ENCODE data around the gene CEP95.
"Not testable (repeated sequence)": the region's sequence is repeated elsewhere in the genome, so short reads cannot be mapped to it uniquely, and the experiment has no call there.

CEP95 gene, protein sequence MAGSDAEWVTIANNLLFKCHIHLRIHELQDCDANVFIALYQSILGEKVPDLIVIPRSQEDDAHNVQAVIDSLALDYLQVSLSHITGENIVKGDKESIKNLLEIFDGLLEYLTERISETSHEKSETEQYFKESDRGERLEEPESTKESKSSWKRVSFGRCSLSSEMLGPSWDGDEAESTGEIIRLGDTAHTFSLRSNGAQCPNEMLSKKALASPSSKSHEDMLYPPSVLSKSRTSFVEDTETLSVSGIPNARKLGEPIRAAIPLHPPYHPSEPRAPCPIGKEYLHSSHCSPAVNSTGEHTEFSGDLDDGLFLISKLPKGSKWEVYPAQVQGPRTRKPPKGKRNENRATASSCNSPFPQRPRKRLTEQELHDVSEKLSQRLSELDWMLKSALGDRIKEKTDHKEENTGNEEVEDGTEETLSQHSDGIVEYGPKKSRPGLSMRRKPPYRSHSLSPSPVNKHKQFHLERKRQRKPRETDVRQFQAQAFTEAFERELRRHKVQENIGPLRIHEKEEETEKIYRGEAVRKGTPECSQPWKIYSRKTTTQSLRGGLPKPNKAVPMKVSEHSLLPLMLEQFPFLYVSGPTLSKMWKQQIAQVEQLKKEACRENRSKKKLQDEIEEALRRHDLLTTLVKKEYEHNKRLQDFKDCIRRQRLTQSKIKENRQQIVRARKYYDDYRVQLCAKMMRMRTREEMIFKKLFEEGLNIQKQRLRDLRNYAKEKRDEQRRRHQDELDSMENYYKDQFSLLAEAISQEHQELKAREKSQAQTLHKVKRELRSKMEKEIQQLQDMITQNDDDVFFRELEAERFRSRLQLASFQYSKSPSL

DNA sequence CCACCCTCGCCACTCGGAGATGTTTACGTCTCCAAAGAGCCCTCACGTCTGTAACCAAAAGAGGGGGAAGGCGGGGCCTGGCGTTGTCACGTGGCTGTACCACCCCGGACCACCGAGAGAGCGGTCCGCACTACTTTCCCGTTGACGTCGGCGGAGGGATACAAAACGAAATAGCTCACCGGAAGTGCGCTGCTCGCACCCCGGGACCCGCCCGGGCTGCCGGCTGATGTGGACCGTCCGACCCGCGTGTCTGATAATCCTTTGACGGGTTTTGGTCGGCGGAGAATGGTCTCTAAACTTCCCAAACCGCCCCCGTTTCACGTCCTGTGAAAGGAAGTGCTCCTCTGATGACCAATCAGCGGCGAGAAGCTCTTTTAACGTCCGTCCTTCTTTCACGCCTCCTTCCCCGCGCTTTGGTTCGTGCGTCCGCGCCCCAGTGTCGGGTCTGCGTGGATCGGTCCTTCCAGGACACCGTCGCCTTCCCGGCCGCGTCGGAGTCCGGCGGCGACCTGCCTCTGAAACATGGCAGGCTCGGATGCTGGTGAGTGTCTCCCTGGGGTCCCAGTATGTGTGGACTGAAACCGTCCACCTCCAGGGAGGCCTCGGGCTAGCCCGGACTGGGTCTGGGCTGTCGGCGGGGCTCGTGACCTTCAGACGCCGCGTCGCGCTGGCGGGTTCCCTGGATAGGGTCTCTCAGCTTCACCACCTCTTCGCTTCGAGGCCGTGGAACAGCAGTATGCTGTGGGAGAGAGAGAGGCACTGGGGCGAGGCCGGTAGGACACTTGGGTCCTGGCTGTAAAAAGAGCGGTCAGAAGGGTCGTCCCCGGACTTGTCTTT lies at the start of gene CEP95:
Gene CEP95, plus strand, starts transcription at position 402 of the 837 bp plus-strand sequence. Its CDS starts 121 bp downstream, at position 523.
- DNase-seq (ENCODE audit: low read depth in 2 of 2, low spot score in 1 of 2): peak; percentile 94 to 95

DNA sequence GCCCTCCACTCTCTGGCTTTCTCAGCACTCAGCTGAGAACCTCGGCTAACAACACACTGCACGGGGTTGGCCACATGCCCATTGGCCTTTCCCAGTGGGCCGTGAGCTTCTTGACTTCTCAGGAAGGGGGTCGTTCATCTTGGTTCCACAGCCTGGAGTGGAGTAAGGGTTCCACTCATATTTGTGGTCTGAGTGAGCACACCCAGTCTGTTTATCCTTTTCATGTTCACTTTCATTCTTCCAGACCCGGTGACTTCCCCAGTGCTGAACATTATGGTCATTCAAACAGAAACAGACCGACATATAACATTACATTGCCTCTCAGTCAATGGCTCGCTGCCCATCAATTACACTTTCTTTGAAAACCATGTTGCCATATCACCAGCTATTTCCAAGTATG lies 49.6 kb upstream of the CEP95 start:
- no peak for DNase-seq (ENCODE audit: low read depth in 2 of 2, low spot score in 1 of 2)

DNA sequence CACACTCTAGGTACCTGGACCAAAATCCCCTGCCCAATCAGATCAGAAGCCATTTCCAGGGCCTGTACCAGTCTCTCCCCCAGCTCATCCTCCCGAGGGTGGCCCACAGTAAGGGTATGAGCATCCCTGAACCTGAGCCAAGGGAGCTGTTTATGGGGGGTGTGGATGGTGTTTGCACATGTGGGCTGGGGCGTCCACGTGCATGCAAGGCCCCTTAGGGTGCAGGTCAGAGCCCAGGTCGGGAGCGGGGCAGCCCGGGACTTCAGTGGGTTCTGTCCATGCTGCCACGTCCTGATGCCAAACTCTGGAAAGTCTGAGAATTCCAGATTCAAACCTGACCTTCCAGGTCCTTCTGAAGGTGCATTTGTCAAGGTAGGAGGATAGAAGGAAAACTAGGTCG lies 48.0 kb upstream of the CEP95 start:
- no peak for DNase-seq (ENCODE audit: low read depth in 2 of 2, low spot score in 1 of 2)

DNA sequence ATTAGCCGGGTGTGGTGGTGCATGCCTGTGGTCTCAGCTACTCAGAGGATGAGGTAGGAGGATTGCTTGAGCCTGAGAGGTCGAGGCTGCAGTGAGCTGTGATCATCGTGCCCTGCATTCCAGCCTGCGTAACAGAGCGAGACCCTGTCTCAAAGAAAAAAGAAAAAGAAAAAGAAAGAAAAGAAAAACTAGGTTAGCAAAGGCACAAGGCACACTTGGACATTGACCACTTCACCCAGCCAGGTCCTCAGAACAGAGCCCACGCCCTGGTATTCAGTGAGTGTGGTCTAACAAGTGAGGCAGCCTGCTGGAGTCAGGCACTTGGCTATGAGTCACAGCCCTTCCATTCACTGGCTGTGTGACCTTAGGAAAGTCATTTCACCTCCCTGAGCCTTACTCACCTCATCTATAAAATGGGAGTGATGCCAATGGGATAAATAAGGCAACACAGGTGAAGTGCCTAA lies 47.5 kb upstream of the CEP95 start:
- DNase-seq (ENCODE audit: low read depth in 2 of 2, low spot score in 1 of 2): no peak

DNA sequence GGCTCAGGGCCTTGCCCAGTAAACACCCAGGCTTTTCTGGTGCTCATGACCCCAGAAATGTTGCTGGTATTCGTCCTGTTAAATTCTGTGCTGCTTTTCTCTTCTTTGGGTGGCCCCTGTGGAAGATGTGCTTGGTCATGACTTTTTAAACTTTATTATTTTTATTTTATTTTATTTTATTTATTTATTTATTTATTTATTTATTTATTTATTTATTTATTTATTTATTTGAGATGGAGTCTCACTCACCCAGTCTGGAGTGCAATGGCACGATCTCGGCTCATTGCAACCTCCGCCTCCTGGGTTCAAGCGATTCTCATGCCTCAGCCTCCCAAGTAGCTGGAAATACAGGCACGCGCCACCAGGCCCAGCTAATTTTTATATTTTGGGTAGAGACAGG lies 47.0 kb upstream of the CEP95 start:
- DNase-seq (ENCODE audit: low read depth in 2 of 2, low spot score in 1 of 2): not testable (repeated sequence)

DNA sequence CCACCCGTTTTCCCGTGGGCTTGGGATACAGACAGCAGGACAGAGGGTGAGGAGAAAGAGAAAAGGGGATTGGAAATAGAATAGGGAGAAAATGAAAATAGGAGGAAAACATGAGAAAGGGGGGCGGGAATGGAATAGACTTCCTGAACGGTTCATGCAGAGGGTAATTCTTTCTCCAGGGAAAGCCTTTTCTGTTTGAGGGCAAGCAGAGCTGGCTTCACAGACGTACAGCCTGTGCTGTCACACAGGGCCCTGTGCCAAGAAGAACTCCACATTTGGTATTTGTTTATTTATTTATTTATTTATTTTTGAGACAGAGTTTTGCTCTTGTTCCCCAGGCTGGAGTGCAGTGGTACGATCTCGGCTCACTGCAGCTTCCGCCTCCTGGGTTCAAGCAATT lies 45.8 kb upstream of the CEP95 start:
- DNase-seq (ENCODE audit: low read depth in 2 of 2, low spot score in 1 of 2): no peak

DNA sequence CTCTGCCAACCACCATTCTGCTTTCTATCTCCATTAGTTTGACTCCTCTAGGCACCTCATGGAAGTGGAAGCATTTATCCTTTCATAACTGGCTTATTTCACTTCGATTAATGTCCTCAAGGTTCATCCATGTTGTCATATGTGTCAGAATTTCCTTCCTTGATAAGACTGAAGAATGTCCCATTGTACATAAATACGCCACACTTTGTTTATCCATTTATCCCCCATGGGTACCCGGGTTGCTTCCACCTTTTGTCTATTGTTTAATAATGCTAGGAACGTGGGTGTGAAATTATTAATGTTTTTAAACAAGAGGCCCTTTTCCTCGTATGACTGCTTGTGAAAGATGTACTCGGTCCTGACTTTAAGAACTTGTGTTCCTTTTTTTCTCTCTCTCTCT lies 45.0 kb upstream of the CEP95 start:
- DNase-seq (ENCODE audit: low read depth in 2 of 2, low spot score in 1 of 2): no peak

DNA sequence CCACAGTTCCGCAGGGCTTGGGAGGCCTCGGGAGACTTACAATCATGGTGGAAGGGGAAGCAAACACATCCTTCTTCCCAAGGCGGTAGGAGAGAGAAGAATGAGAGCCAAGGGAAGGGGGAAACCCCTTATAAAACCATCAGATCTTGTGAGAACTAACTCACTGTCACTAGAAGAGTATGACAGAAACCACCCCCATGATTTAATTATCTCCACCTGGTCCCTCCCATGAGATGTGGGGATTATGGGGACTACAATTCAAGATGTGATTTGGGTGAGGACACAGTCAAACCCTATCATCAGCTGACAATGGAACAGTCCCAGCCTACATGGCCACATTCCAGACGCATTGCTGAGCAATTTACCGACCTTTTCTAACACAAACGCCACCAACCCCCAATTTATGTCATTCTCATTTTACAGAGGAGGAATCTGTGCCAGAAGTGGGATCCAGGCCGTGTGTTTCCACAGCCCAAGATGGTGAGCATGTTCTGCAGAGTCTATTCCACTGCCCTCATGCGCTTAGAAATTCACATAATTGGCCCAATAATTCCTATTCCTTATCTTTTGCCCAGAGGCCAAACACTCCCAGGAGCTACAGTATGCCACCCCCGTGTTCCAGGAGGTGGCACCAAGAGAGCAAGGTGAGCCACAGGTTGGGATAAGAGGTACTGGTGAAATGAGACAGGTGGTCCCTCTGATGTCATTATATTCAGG lies 40.6 kb upstream of the CEP95 start:
- DNase-seq (ENCODE audit: low read depth in 2 of 2, low spot score in 1 of 2): no peak

DNA sequence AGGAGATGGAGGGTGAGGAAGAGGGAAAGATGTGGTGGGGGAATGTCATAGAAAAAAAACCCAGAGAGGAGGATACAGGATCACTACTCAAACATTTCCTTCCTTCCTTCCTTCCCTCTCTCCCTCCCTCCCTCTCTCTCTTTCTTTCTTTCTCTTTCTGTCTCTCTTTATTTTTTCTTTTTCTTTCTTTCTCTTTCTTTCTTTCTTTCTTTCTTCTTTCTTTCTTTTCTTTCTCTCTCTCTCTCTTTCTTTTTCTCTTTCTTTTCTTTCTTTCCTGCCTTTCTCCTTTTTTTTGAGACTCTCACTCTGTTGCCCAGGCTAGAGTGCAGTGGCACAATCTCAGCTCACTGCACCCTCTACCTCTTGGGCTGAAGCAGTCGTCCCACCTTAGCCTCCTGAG lies 39.9 kb upstream of the CEP95 start:
- not testable (repeated sequence) for DNase-seq (ENCODE audit: low read depth in 2 of 2, low spot score in 1 of 2)

DNA sequence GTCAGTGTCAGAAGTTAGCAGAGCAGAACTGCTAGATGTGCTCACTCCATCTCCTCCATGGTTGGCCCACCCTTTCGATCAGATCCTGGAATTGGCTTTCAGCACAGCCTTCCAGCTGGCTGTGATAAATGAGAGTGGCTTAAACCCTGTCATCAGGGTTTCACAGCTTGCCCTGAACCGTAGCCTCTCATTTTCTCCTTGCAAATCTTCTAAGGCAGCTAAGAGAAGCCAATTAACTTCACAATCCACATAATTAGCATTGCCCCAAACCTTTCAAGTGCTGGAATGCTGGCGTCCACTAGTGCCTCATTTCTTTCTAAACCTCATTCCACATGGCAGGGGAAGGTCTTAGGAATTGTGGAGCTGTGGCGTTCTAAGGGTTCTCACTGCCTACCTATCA lies 36.2 kb upstream of the CEP95 start:
- no peak for DNase-seq (ENCODE audit: low read depth in 2 of 2, low spot score in 1 of 2)

DNA sequence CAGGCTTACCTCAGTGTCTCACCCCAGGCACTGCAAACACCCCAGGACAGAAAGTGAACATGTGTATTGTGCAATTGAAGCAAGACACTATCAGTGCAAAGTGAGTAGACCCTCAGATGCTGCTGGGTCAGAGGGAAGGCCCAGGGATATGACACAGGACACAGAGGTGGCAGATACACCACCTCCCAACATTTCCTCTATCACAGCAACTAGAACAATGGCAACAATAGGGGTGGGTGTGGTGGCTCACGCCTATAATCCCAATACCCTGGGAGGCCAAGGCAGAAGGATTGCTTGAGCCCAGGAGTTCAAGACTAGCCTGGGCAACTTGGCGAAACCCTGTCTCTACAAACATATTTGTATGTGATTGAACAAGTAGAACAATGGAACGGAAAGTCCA lies 35.3 kb upstream of the CEP95 start:
- DNase-seq (ENCODE audit: low read depth in 2 of 2, low spot score in 1 of 2): no peak

DNA sequence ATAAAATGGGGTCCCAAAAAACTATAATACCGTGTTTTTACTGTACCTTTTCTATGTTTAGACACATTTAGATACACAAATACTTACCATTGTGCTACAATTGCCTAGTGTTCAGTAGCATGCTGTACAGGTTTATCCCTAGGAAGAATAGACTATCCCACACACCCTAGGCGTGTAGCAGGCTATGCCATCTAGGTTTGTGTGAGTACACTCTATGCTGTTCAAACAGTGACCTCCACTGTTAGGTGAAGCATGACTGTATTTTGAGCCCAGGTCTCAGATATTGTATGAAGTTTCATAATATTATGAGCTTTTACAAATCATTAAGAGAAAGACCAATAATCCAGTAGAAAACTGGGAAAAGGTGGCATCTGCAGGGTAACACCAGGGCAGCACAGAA lies 34.2 kb upstream of the CEP95 start:
- no peak for DNase-seq (ENCODE audit: low read depth in 2 of 2, low spot score in 1 of 2)

DNA sequence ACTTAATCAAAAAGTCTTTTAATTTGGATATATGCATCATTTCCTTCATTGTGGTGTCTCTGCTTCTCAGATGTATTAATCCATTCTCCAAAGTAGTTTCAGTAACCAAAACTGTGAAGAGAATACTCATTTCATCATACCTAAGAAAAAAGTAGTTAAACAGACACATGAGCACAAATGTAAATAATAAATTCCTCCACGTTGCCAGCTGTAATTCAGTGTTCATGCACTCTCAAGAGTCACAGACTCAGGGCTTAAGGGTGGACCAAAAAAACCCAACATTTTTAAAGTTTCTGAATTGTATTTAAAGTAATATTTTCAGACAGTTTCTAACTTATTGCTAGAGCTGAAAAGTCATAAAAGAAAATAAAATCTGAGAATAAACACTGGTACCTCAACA lies 28.9 kb upstream of the CEP95 start:
- DNase-seq (ENCODE audit: low read depth in 2 of 2, low spot score in 1 of 2): no peak

DNA sequence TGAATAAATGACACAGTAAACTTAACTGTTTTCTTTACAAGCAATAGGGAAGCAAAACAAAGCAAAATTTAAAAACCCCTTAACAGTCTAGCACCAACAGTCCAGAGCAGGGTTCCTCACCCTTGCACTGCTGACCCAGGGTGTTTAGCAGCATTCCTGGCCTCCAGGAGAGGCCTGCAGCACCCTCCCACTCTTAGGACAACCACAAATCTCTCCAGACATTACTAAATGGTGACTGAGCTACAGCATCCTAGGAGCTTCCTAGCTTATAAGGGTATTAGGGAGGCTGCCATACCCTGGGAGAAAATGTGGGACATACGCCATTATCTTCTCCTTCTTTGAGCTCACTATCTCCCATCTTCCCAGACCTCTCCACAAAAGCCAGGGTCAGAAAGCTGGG lies 25.8 kb upstream of the CEP95 start:
- no peak for DNase-seq (ENCODE audit: low read depth in 2 of 2, low spot score in 1 of 2)

DNA sequence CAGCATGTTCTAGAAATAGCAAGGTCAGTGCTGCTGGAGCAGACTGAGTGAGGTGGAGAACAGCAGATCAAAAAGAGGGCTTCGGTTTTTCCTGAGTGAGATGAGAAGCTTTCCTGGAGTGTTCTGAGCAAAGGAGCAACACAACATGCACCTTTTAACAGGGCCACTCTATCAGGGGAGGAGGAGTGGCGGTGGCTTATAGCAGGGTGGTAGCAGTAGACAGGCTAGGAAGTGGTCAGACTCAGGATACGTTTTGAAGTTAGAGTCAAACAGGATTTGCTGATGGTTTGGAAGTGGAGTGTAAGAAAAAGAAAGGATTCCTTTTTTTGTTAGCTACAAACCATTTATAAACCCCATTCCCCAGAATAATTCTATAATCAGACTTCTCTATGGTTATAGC lies 22.4 kb upstream of the CEP95 start:
- no peak for DNase-seq (ENCODE audit: low read depth in 2 of 2, low spot score in 1 of 2)

DNA sequence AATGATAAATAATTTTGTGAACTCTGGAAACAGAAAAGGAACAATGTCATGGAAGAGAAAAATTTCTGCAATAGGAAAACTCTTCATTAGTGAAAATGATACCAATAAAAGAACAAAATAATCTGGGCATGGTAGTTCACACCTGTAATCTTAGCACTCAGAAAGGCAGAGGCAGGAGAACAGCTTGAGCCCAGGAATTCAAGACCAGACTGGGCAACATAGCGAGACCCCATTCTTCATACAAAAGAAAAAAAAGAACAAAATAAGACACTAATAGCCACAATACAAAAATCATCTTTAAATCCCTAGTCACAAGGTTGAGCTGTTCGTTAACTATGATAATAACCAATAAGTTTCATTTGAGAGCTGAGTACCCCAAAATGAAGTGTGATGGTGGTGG lies 18.5 kb upstream of the CEP95 start:
- DNase-seq (ENCODE audit: low read depth in 2 of 2, low spot score in 1 of 2): no peak

DNA sequence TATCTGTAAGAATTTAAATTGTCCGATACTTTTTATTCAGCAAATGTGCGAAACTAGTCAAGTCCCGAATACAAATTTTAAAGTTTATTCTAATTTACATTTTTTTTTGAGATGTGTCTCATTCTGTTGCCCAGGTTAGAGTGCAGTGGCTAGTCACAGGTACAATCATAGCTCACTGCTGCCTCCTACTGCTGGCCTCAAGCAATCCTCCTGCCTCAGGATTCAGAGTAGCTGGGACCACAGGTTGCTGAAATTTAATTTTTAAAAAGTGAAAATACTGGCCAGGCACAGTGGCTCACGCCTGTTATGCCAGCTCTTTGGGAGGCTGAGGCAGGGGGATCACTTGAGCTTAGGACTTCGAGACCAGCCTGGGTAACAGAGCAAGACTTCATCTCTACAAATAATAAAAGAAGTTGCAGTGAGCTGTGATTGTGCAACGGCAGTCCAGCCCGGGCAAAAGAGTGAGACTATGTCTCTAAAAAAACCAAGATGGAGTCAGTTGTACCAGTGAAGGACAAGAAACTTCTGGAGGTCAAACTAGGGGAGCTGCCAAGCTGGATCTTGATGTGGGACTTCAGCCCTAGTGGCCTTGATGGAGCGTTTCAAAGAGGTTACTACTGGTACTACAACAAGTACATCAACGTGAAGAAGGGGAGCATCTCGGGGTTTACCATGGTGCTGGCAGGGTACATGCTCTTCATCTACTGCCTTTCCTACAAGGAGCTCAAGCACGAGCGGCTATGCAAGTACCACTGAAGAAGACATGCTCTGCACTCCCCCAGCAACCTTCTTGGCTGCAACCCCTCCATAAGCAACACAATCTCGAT lies 15.5 kb upstream of the CEP95 start:
- no peak for DNase-seq (ENCODE audit: low read depth in 2 of 2, low spot score in 1 of 2)

DNA sequence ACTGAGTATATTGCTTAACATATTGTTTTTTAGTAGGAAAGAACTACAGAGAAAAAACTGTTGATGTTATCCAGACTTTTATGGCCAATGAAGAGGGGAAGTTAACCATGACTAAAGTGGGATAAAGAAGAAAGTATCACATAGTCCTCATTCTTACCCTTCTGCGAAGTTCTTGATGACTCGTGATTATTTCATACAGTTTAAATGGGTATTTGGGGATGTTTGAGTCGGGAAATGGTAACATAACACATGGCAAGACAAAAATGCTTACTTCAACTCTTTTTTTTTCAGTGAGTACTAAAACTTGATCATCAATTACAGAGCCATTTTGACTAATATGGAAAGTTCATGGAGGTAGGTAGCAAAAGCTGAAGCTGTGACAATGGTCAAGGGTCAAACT lies 14.8 kb upstream of the CEP95 start:
- no peak for DNase-seq (ENCODE audit: low read depth in 2 of 2, low spot score in 1 of 2)

DNA sequence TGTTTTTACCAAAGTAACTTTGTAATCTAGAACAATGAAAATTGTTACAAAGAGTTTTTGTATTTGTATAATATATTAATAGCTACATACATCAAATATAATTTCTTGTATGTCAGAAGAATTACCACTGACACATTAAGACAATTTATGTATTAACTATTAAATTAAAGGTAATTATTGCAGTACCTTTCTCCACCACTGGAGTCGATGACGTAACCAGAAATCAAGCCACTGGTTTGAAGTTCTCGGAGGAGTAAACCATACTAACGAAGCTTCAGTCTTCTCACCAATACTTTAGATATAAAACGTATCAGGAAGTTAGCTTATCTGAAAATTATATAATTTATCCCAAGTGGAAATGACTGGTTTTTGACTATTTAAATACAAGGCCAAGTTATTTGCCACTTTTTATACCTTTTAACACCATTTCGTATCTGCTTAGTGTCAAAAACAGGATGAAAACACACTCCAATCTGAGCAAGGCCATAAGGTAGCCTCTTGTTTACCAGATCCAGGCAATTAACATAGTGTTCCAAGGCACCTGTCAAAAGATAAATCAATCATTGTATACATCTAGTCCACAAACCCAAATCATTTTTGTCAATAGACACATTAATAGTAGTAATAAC lies 14.2 kb upstream of the CEP95 start:
- no peak for DNase-seq (ENCODE audit: low read depth in 2 of 2, low spot score in 1 of 2)

DNA sequence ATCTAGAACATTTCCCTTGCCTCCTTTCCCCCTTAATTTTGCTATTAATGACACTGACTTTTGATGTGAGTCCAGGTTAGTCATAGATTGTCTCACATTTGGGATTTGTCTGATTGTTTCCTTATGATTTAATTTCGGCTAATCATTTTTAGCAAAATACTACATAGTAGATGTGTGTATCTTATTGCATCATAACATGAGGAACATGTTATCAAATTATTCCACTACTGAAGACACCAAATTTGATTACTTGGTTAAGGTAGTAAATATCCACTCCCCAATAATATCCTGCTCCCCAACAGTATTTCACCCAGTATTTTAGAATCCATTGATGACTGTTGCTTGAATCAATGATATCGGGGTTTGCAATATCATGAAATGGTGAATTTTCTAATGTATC lies 12.7 kb upstream of the CEP95 start:
- no peak for DNase-seq (ENCODE audit: low read depth in 2 of 2, low spot score in 1 of 2)
